K562 (cell line): ENCODE data around the gene SLC27A6. TPM values are rescaled to one million over a fixed set of nuclear protein-coding genes. Genes with fewer than 3 reads are reported as not detected.

ENCODE experiments used
- ARNT ChIP-seq, 2 experiments: fragments of 450-650 bp; IDR thresholded peaks; 2 replicates each; pipeline ENCODE4 v1.6.1; 2016; ENCODE audit warnings: mild to moderate bottlenecking in 1 of 2
- BHLHE40 ChIP-seq: IDR thresholded peaks from 2 replicates; pipeline ENCODE4 v1.6.1; 2011; ENCODE audit warnings: low read length, improper control_type of control experiment
- BRF1 ChIP-seq: IDR thresholded peaks from 3 replicates; pipeline ENCODE4 v1.6.1; 2011; ENCODE audit warnings: borderline replicate concordance, mild to moderate bottlenecking; ENCODE audit not compliant: insufficient read length; ENCODE audit errors: extremely low read depth
- BRF2 ChIP-seq: IDR thresholded peaks from 3 replicates; pipeline ENCODE4 v1.6.1; 2011; ENCODE audit warnings: borderline replicate concordance, mild to moderate bottlenecking; ENCODE audit not compliant: insufficient read length, insufficient read depth
- FOXJ2 ChIP-seq: fragments of 200-800 bp; sonication (Bioruptor generic); IDR thresholded peaks from 2 replicates; pipeline ENCODE4 v1.6.1; 2016; ENCODE audit warnings: missing genetic modification characterization, missing compliant biosample characterization
- MTA3 ChIP-seq: fragments of 450-650 bp; formaldehyde crosslinking; IDR thresholded peaks from 2 replicates; pipeline ENCODE4 v1.6.1; 2017; ENCODE audit warnings: mild to moderate bottlenecking, borderline replicate concordance
- PREB ChIP-seq: sonication (generic); formaldehyde crosslinking; IDR thresholded peaks from 2 replicates; pipeline ENCODE4 v1.8.1; 2023; ENCODE audit warnings: mild to moderate bottlenecking, missing genetic modification reagents
- SRF ChIP-seq, 2 experiments: fragments of 250-450, 450-650 bp in 1 of 2; sonication (Bioruptor Pico) in 1 of 2; sonication (generic) in 1 of 2; formaldehyde crosslinking; IDR thresholded peaks; 2 replicates each; pipeline versions ENCODE4 v1.5.0 to v1.5.1; 2020 to 2022; ENCODE audit warnings: mild to moderate bottlenecking in 1 of 2, missing genetic modification reagents in 1 of 2
- ZEB2 ChIP-seq: fragments of 450-650 bp; IDR thresholded peaks from 2 replicates; pipeline ENCODE4 v1.6.1; 2016
- ZNF224 ChIP-seq: sonication (generic); formaldehyde crosslinking; IDR thresholded peaks from 2 replicates; pipeline ENCODE4 v1.8.0; 2022; ENCODE audit warnings: mild to moderate bottlenecking, missing genetic modification reagents
- ZNF592 ChIP-seq: fragments of 450-650 bp; IDR thresholded peaks from 2 replicates; pipeline ENCODE4 v1.6.1; 2017; ENCODE audit warnings: antibody characterized with exemption, mild to moderate bottlenecking
- ZNF639 ChIP-seq, 2 experiments: fragments of 200-800 bp in 1 of 2; sonication (Bioruptor generic) in 1 of 2; sonication (generic) in 1 of 2; formaldehyde crosslinking in 1 of 2; IDR thresholded peaks in 1 of 2; conservative IDR thresholded peaks in 1 of 2; 2 replicates each; pipeline versions ENCODE4 v1.5.0 to v1.6.1; 2016 to 2020; ENCODE audit warnings: missing compliant biosample characterization in 1 of 2, missing genetic modification characterization in 1 of 2, missing genetic modification reagents in 1 of 2
- polyA plus RNA-seq, 8 experiments: library from polyadenylated mRNA; depleted of rRNA in 4 of 8; stranded (reverse) in 5 of 8; unstranded in 3 of 8; fragments of >200 nt; fragmentation: Nextera tagmentation in 2 of 8; fragmentation: Illumina TruSeq in 1 of 8; extraction: Ambion mirVana in 2 of 8; extraction: Trizol in 1 of 8; gene quantifications; 2 replicates each; pipeline versions ENCODE4 v1.2.1 to v1.2.3, GENCODE V29; 2011 to 2014; ENCODE audit warnings: inconsistent platforms in 1 of 8, missing spikeins in 1 of 8
- total RNA-seq, 7 experiments: library from RNA; depleted of rRNA in 6 of 7; stranded (reverse); fragments of >200 nt in 6 of 7; fragmentation: Illumina TruSeq in 2 of 7; extraction: Trizol in 2 of 7; gene quantifications; 2 replicates each; pipeline versions ENCODE4 v1.2.1 to v1.2.3, GENCODE V29; 2011 to 2021; ENCODE audit warnings: low replicate concordance in 1 of 7

Gene SLC27A6
- total and polyA plus RNA-seq, 9 of the 15 experiments (the other 6 are each of a cell fraction or from before 2014, with no cell fraction given) = 0.56 to 1.9 (median 1.2) TPM

- TF ChIP-seq ZNF592 (0 out of 2 replicates have a peak, but pooled peaks have one; percentile 41), SRF (CRISPR knock-in tag; IDR thresholded peaks at IDR 0.05) (peak in 1 of 2 experiments; percentile 26; a peak in 1 of 4 replicates), ARNT (IDR thresholded peaks at IDR 0.05) (peak in 1 of 2 experiments; percentile 87), ZNF639 (CRISPR knock-in tag; conservative IDR thresholded peaks at IDR 0.05 in 1 of 2, IDR thresholded peaks at IDR 0.05 in 1 of 2) (no peak), BRF1 (no peak), FOXJ2 (tag) (peak; percentile 66; the same call in 1 of the 2 replicates), PREB (CRISPR knock-in tag) (no peak), BHLHE40 (peak; percentile 30; the same call in 1 of the 2 replicates), ZNF224 (CRISPR knock-in tag) (no peak), ZEB2 (peak; percentile 71; the same call in 1 of the 2 replicates), BRF2 (no peak), MTA3 (0 out of 2 replicates have a peak, but pooled peaks have one; percentile 58)
Observed at GRCh38 chr5:129082225-129083136, 117.2 kb downstream of the SLC27A6 start (continued).
